Endothelial cell of umbilical vein (primary cell): ENCODE results near the gene GOLGA1. TPM values are rescaled to one million over a fixed set of nuclear protein-coding genes. Genes with fewer than 3 reads are reported as not detected.

Source experiments
- BruUV-seq: library from RNA; stranded (reverse); fragments of 400-500 nt; replicated peaks from 2 replicates; lab custom pipeline; 2021; lab: Mats Ljungman, UMichigan
- CTCF ChIA-PET: fragments of 300-600, 350-600 bp; sonication (Branson Sonifier 250); formaldehyde crosslinking; loops from one replicate; lab custom pipeline; 2021; ENCODE audit warnings: antibody characterized with exemption, inconsistent platforms; lab: Charles Lee
- POLR2A ChIA-PET: fragments of 300-600, 350-600 bp; sonication (Branson Sonifier 250); formaldehyde crosslinking; loops from one replicate; lab custom pipeline; 2021; ENCODE audit warnings: antibody characterized with exemption, inconsistent platforms; lab: Charles Lee
- DNase-seq: peaks from one replicate; pipeline ENCODE4 v3.0.0-alpha.2; 2011; ENCODE audit warnings: low read depth, low spot score
- FAIRE-seq: peaks from 2 replicates; lab custom pipeline; 2011; peaks lifted over from hg19 to GRCh38; lab: Jason Lieb, UNC
- H2AFZ ChIP-seq: 2 replicates; pipeline ENCODE4 v1.6.0; 2012; ENCODE audit warnings: low read depth, low read length, control low read depth, inconsistent platforms
- H3K27ac ChIP-seq: 2 replicates; pipeline ENCODE4 v1.5.1; 2011; ENCODE audit warnings: low read depth, mild to moderate bottlenecking, control low read depth, low read length, moderate library complexity; ENCODE audit not compliant: insufficient read depth
- H3K27me3 ChIP-seq, 2 experiments: 2 replicates each; pipeline versions ENCODE4 v1.6.0 to v1.6.1; 2011; ENCODE audit warnings: low read length in 2 of 2, mixed read lengths in 1 of 2; ENCODE audit not compliant: control insufficient read depth in 2 of 2, insufficient read depth in 2 of 2
- H3K36me3 ChIP-seq, 2 experiments: 2 replicates in 1 of 2; 3 replicates in 1 of 2; pipeline ENCODE4 v1.5.1; 2011; ENCODE audit warnings: low read length in 2 of 2, mild to moderate bottlenecking in 1 of 2, moderate library complexity in 1 of 2; ENCODE audit not compliant: control insufficient read depth in 2 of 2, insufficient read depth in 2 of 2; ENCODE audit errors: extremely low read depth in 1 of 2
- H3K4me1 ChIP-seq: 3 replicates; pipeline ENCODE4 v1.5.1; 2011; ENCODE audit warnings: mild to moderate bottlenecking, low read length; ENCODE audit not compliant: control insufficient read depth, insufficient read depth; ENCODE audit errors: extremely low read depth
- H3K4me2 ChIP-seq: 2 replicates; pipeline ENCODE4 v1.6.1; 2011; ENCODE audit warnings: low read length, control low read depth, mixed read lengths; ENCODE audit not compliant: insufficient read depth
- H3K4me3 ChIP-seq, 3 experiments: fragments of 200-600 bp in 1 of 3; sonication (generic), shearing (Covaris generic) in 1 of 3; replicated peaks in 1 of 3; 2 replicates each; pipeline ENCODE4 v1.5.1; 2011 to 2016; ENCODE audit warnings: control low read depth in 3 of 3, low read length in 3 of 3, mild to moderate bottlenecking in 2 of 3, inconsistent platforms in 1 of 3, low read depth in 1 of 3, moderate library complexity in 1 of 3; ENCODE audit not compliant: insufficient read depth in 1 of 3
- H3K79me2 ChIP-seq: 2 replicates; pipeline ENCODE4 v1.6.0; 2012; ENCODE audit warnings: low read length, inconsistent platforms; ENCODE audit not compliant: control insufficient read depth, insufficient read depth
- H3K9ac ChIP-seq: replicated peaks from 2 replicates; pipeline ENCODE3; 2011; ENCODE audit warnings: low read length, control low read depth; ENCODE audit not compliant: insufficient read depth; ENCODE audit errors: extremely low read depth
- H3K9me1 ChIP-seq: replicated peaks from 3 replicates; pipeline ENCODE4 v1.6.0; 2011; ENCODE audit warnings: mild to moderate bottlenecking, low read length; ENCODE audit not compliant: control insufficient read depth, insufficient read depth; ENCODE audit errors: extremely low read depth
- H3K9me3 ChIP-seq: replicated peaks from 2 replicates; pipeline ENCODE4 v1.5.1; 2012; ENCODE audit warnings: low read length, inconsistent platforms; ENCODE audit not compliant: control insufficient read depth, insufficient read depth
- H4K20me1 ChIP-seq: replicated peaks from 2 replicates; pipeline ENCODE3; 2011; ENCODE audit warnings: mild to moderate bottlenecking, low read length; ENCODE audit not compliant: control insufficient read depth, insufficient read depth; ENCODE audit errors: extremely low read depth
- EZH2 ChIP-seq: IDR thresholded peaks from 2 replicates; pipeline ENCODE4 v1.6.1; 2012; ENCODE audit warnings: borderline replicate concordance, low read depth, mild to moderate bottlenecking, moderate library complexity, low read length, inconsistent platforms; ENCODE audit not compliant: severe bottlenecking
- FOS ChIP-seq: IDR thresholded peaks from 2 replicates; pipeline ENCODE4 v1.6.1; 2011; ENCODE audit warnings: mild to moderate bottlenecking, low read length, moderate library complexity, borderline replicate concordance; ENCODE audit not compliant: insufficient read depth
- GATA2 ChIP-seq: IDR thresholded peaks from 2 replicates; pipeline ENCODE4 v1.7.0; 2011; ENCODE audit warnings: low read depth, mild to moderate bottlenecking, moderate library complexity, mixed read lengths, low read length; ENCODE audit not compliant: insufficient read length, insufficient read depth
- JUN ChIP-seq: IDR thresholded peaks from 2 replicates; pipeline ENCODE4 v1.6.1; 2011; ENCODE audit warnings: borderline replicate concordance, low read depth; ENCODE audit not compliant: insufficient read length, insufficient read depth
- MYC ChIP-seq: IDR thresholded peaks from one replicate; pipeline ENCODE4 v1.6.1; 2011; ENCODE audit warnings: mild to moderate bottlenecking, low read depth, low read length
- POLR2A ChIP-seq: IDR thresholded peaks from 2 replicates; pipeline ENCODE4 v1.6.1; 2012; ENCODE audit warnings: low read depth, mild to moderate bottlenecking, control low read depth, low read length
- POLR2AphosphoS5 ChIP-seq: IDR thresholded peaks from 2 replicates; pipeline ENCODE4 v1.6.1; 2012; ENCODE audit warnings: low read depth, mild to moderate bottlenecking, control low read depth, low read length, moderate library complexity; ENCODE audit not compliant: insufficient read depth
- dilution Hi-C: fragments of 300-500 bp; cut with MboI; formaldehyde crosslinking; loops from one replicate; pipeline ENCODE4 v1.15.0; 2019; ENCODE audit warnings: low sequenced_read_pairs; ENCODE audit not compliant: extremely low pct_ligation_motif_present
- intact Hi-C: fragments of 100-400 bp; cut with micrococcal nuclease; formaldehyde crosslinking; loops from one replicate; pipeline ENCODE4 v1.10.0; 2022
- polyA plus RNA-seq, 4 experiments: library from polyadenylated mRNA; depleted of rRNA in 3 of 4; stranded (reverse) in 3 of 4; unstranded in 1 of 4; fragments of >200 nt; gene quantifications; 2 replicates each; pipeline versions ENCODE4 v1.2.1 to v1.2.3, GENCODE V29; 2011 to 2012; ENCODE audit warnings: missing spikeins in 1 of 4
- total RNA-seq: library from RNA; stranded (reverse); gene quantifications from 2 replicates; pipeline ENCODE4 v1.2.3, GENCODE V29; 2021
- TF ChIP-seq, protein P1 (sequence below), 2 donors: IDR thresholded peaks; 1 replicate in 1 of 2; 2 replicates in 1 of 2; pipeline ENCODE4 v1.5.1; 2011; ENCODE audit warnings: low read length in 2 of 2, mild to moderate bottlenecking in 2 of 2, moderate library complexity in 2 of 2, control low read depth in 1 of 2, inconsistent platforms in 1 of 2, low read depth in 1 of 2; ENCODE audit not compliant: insufficient read depth in 1 of 2; ENCODE audit errors: extremely low read depth in 1 of 2
- TF ChIP-seq, protein P2 (sequence below): IDR thresholded peaks from 2 replicates; pipeline ENCODE4 v1.6.1; 2011; ENCODE audit not compliant: insufficient read depth, insufficient read length

GOLGA1 gene
- total and polyA plus RNA-seq, 2 donors (not counting 3 experiments of a cell fraction or from before 2014, with no cell fraction given): 13.1 to 19.9 TPM

DNA sequence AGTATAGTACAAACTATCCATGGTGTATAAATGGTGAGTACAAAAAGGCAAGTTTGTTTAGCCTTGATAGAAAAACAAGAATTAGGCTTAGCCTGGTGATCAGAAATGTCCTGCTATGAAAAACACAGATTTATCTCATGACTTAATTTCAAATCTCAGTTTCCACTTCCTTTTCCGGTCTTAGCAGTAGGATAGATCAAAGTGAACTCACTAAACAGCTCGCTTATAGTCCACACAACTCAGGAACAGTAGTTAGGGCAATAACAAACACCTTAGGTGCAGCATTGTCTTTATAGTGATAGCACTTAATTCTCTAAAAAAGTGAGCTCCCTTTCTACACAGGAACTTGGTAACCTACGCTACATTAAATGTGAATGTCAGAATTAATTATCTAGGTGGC, 11.4 kb downstream of the GOLGA1 start:
- Histone ChIP-seq H3K9ac (no peak overlapping the region), H3K79me2 (no peaks in the 10 kb centered on the region), H3K4me2 (no peak overlapping the region), H3K36me3 (peaks cover 0 to 15% of the 10 kb centered on the region in 2 experiments), H3K27me3 (no peaks in the 10 kb centered on the region), H3K9me1 (no peaks in the 10 kb centered on the region), H3K4me3 (no peak overlapping the region), H3K27ac (no peak overlapping the region), H4K20me1 (no peaks in the 10 kb centered on the region), H2AFZ (no peak overlapping the region), H3K9me3 (no peaks in the 10 kb centered on the region), H3K4me1 (peaks cover 15% of the 10 kb centered on the region)
- ChIA-PET CTCF (interaction anchor here (1.1 to 1.7 kb wide), 4 partner anchors 12 to 213 kb away, joined by 3 to 6 read pairs (median 4); partner anchors contain the start of gene SCAI), POLR2A (interaction anchor here (0.5 kb wide), 1 partner anchor 10 kb away, joined by 3 read pairs; no protein-coding TSS in a partner anchor)
- FAIRE-seq (no peak), DNase-seq (no peak)
- dilution Hi-C loops (no loop called here), intact Hi-C loops (no loop called here)
- no TSS peak for BruUV-seq
- TF ChIP-seq POLR2A (no peak), MYC (no peak), FOS (no peak), JUN (no peak), EZH2 (no peak), GATA2 (no peak), POLR2AphosphoS5 (no peak)
- TF ChIP-seq, protein P1, sequence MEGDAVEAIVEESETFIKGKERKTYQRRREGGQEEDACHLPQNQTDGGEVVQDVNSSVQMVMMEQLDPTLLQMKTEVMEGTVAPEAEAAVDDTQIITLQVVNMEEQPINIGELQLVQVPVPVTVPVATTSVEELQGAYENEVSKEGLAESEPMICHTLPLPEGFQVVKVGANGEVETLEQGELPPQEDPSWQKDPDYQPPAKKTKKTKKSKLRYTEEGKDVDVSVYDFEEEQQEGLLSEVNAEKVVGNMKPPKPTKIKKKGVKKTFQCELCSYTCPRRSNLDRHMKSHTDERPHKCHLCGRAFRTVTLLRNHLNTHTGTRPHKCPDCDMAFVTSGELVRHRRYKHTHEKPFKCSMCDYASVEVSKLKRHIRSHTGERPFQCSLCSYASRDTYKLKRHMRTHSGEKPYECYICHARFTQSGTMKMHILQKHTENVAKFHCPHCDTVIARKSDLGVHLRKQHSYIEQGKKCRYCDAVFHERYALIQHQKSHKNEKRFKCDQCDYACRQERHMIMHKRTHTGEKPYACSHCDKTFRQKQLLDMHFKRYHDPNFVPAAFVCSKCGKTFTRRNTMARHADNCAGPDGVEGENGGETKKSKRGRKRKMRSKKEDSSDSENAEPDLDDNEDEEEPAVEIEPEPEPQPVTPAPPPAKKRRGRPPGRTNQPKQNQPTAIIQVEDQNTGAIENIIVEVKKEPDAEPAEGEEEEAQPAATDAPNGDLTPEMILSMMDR (IDR thresholded peaks at IDR 0.05; ENCODE audit: extremely low read depth in 1 of 2, insufficient read depth in 1 of 2, low read depth in 1 of 2, low read length in 2 of 2): no peak
- TF ChIP-seq, protein P2, sequence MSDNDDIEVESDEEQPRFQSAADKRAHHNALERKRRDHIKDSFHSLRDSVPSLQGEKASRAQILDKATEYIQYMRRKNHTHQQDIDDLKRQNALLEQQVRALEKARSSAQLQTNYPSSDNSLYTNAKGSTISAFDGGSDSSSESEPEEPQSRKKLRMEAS: no peak
